Suprapubic skin (tissue), 3 donors: Measurements from ENCODE around the gene INPP4B.

ENCODE experiments used
- POLR2A ChIP-seq, 2 donors: fragments of 450-650 bp; IDR thresholded peaks; one replicate each; pipeline ENCODE4 v1.6.1; 2017; ENCODE audit warnings: antibody characterized with exemption in 2 of 2, mild to moderate bottlenecking in 2 of 2, moderate library complexity in 2 of 2
- TF ChIP-seq, protein P1 (sequence below), 2 donors: fragments of 200-600 bp in 1 of 2; fragments of 450-650 bp in 1 of 2; sonication (generic) in 1 of 2; IDR thresholded peaks; one replicate each; pipeline ENCODE4 v1.5.1; 2016 to 2019; ENCODE audit warnings: antibody characterized with exemption in 2 of 2, mild to moderate bottlenecking in 1 of 2, moderate library complexity in 1 of 2

- TF ChIP-seq, protein P1, sequence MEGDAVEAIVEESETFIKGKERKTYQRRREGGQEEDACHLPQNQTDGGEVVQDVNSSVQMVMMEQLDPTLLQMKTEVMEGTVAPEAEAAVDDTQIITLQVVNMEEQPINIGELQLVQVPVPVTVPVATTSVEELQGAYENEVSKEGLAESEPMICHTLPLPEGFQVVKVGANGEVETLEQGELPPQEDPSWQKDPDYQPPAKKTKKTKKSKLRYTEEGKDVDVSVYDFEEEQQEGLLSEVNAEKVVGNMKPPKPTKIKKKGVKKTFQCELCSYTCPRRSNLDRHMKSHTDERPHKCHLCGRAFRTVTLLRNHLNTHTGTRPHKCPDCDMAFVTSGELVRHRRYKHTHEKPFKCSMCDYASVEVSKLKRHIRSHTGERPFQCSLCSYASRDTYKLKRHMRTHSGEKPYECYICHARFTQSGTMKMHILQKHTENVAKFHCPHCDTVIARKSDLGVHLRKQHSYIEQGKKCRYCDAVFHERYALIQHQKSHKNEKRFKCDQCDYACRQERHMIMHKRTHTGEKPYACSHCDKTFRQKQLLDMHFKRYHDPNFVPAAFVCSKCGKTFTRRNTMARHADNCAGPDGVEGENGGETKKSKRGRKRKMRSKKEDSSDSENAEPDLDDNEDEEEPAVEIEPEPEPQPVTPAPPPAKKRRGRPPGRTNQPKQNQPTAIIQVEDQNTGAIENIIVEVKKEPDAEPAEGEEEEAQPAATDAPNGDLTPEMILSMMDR (IDR thresholded peaks at IDR 0.05), result no peak
- no peak for TF ChIP-seq POLR2A (IDR thresholded peaks at IDR 0.05)
Observed at GRCh38 chr4:142727149-142727548, 119.0 kb downstream of the INPP4B start.
